Stimulated activated naive B cell treated with anti-CD40 and anti-IgM and Interleukin-4, amounts not matched to agents 10 μg/mL and 1 μg/mL and 100 μg/mL, for 72 hours (primary cell): ENCODE measurements around the gene PNCK.

Source experiments
- ATAC-seq, 2 donors: fragments of 150-1000 bp; cut with Tn5 transposase; replicated peaks; 2 replicates each; pipeline ENCODE4 v1.10.0; 2021; ENCODE audit warnings: moderate library complexity in 1 of 2
- DNase-seq: peaks from one replicate; pipeline ENCODE4 v3.0.0; 2021
- H3K27ac Mint-ChIP-seq: one replicate; pipeline ENCODE4 v1.8.0; 2022; ENCODE audit warnings: mild to moderate bottlenecking, mixed read lengths
- H3K27me3 Mint-ChIP-seq, 2 donors: one replicate each; pipeline ENCODE4 v1.8.0; 2022; ENCODE audit warnings: mixed read lengths in 2 of 2
- H3K36me3 Mint-ChIP-seq, 2 donors: one replicate each; pipeline ENCODE4 v1.8.0; 2022; ENCODE audit warnings: mixed read lengths in 2 of 2, mild to moderate bottlenecking in 1 of 2
- H3K4me1 Mint-ChIP-seq, 2 donors: one replicate each; pipeline ENCODE4 v1.8.0; 2022; ENCODE audit warnings: mixed read lengths in 2 of 2, mild to moderate bottlenecking in 1 of 2
- H3K4me3 Mint-ChIP-seq, 2 donors: one replicate each; pipeline ENCODE4 v1.8.0; 2022; ENCODE audit warnings: mild to moderate bottlenecking in 2 of 2, mixed read lengths in 2 of 2, moderate library complexity in 1 of 2
- H3K9me3 Mint-ChIP-seq, 2 donors: one replicate each; pipeline ENCODE4 v1.8.0; 2022; ENCODE audit warnings: mixed read lengths in 2 of 2, mild to moderate bottlenecking in 1 of 2

Gene PNCK

DNA sequence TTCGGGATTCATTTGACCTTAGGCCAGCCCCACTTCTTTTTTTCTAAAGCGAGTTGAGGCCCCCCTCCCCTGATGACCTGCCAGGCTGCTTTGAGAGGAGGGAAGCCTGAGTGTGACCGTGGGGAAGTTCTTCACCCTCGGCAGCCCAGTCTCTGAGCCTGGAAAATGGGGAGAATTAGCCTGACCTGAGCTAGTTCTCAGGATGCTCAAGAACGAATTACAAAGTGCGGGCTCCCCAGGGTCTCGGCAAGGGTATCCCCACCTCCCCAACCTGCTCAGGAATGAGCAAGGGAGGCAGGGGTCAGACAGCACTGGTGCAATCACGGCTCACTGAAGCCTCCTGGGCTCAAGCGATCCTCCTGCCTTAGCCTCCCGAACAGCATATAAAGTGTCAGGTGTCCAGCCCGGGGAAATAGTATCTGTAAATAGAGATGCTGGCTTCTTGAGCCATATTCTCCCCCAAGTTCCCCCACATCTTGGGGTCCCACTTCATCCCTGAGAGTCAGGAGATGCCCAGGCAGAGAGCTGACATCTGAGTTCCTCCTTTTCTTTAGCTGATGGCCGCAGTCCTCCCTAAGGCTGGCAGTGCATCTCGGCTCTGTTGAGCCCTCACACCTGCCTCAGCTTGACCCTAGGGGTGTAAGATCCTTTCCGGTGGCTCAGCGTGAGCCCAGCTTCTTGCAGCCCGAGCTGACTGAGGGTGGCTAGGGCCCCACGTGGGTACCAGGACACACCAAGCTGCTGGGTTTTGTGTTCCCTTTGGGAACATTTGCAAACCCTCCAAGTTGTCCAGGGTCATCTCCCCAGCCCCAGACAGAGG is 25.0 kb downstream of the PNCK start:
- Mint-ChIP-seq H3K27me3 (peaks cover 20 to 24% of the 10 kb centered on the region in 2 donors), H3K36me3 (no peaks in the 10 kb centered on the region), H3K4me3 (no peak overlapping the region)

DNA sequence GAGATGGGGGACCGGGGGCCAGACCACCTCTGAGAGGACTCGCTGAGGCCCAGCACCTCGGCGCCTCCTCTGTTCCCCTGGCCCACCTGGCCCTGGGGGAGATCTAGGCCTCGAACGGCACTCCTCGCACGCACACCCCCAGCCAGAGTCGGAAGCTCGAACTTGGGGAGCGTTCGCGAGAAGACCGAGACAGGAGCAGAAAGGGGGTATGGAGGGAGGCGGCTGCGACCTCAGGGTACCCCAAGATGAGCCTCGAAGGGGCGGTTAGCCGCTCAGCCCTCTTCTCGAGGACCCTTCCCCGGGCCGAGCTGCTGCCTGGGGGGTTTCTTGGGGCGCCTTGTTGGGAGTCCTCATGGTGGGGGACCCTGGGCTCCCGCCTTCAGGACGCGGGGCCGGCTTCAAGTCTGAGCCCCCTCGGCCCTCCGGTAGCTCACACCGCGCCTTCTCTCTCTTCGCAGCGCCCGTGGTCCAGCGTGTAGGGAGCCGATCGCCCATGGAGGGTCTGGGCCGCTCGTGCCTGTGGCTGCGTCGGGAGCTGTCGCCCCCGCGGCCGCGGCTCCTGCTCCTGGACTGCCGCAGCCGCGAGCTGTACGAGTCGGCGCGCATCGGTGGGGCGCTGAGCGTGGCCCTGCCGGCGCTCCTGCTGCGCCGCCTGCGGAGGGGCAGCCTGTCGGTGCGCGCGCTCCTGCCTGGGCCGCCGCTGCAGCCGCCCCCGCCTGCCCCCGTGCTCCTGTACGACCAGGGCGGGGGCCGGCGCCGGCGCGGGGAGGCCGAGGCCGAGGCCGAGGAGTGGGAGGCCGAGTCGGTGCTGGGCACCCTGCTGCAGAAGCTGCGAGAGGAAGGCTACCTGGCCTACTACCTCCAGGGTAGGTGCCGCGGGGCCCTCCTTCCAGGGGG is 25.9 kb downstream of the PNCK start:
- H3K27ac Mint-ChIP-seq = no peak overlapping the region
- no peak overlapping the region for H3K4me3 Mint-ChIP-seq
- no peak for ATAC-seq
- no peaks in the 10 kb centered on the region for H3K36me3 Mint-ChIP-seq
- no peak for DNase-seq
- H3K27me3 Mint-ChIP-seq = peaks cover 29 to 32% of the 10 kb centered on the region in 2 donors
- H3K4me1 Mint-ChIP-seq = peaks cover 7 to 13% of the 10 kb centered on the region in 2 donors
- H3K9me3 Mint-ChIP-seq = no peaks in the 10 kb centered on the region

More for the DNA sequence above, 25.0 kb downstream of the PNCK start:
- peaks cover under 1 to 4% of the 10 kb centered on the region in 2 donors for H3K4me1 Mint-ChIP-seq
- no peak overlapping the region for H3K27ac Mint-ChIP-seq
- ATAC-seq (no peak), DNase-seq (no peak)
- H3K9me3 Mint-ChIP-seq = peaks cover 0 to 1% of the 10 kb centered on the region in 2 donors

DNA sequence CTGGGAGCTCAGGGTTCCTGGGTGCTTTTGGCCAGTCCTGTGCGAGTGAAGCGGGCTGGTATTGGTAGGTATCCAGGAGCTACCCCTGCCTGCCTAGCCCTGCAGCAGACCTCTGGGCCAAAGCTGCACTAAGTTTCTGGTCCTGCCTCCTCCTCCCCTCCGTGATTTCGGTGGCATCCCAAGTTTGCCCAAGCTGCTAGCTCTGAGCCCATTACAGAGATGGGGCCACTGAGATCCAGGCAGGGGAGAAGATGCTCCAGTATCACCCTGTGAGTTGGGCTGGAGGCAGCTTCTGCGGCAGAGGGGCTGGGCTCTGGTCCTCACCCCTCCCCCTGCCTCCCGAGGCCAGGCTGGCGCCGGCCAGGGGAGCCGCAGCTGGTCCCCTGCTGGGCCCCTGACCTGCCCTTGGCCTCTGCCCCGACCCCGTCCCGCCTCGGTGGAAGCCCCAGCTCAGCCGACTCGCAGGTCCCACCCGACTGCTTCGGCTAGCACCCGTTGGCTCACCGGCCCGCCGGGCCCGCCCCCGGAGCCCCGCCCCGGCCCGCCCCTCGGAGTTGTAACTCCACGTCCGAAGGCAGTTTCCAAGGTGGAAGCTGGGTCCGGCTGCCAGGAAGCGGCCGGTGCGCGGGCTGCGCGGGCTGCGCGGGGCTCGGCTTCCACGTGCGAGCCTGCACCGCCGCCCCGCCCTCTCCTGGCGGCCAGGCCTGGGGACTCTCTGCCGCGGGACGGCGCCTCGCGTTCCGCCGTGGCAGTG is 26.8 kb downstream of the PNCK start, which contains the start of gene DUSP9:
TSS of gene DUSP9 (plus strand) at position 584 of the 754 bp plus-strand sequence. CDS start 751 bp downstream, outside the sequence.
- H3K27me3 Mint-ChIP-seq = peaks cover 28 to 32% of the 10 kb centered on the region in 2 donors
- no peaks in the 10 kb centered on the region for H3K9me3 Mint-ChIP-seq
- H3K4me3 Mint-ChIP-seq = peak within 1 kb of the TSS in 1 of 2 donors; percentile 28
- H3K27ac Mint-ChIP-seq = no peak within 1 kb of the TSS
- H3K4me1 Mint-ChIP-seq = peaks cover 9 to 18% of the 10 kb centered on the region in 2 donors
- DNase-seq (no peak), ATAC-seq (no peak)
- H3K36me3 Mint-ChIP-seq = no peaks in the 10 kb centered on the region

DNA sequence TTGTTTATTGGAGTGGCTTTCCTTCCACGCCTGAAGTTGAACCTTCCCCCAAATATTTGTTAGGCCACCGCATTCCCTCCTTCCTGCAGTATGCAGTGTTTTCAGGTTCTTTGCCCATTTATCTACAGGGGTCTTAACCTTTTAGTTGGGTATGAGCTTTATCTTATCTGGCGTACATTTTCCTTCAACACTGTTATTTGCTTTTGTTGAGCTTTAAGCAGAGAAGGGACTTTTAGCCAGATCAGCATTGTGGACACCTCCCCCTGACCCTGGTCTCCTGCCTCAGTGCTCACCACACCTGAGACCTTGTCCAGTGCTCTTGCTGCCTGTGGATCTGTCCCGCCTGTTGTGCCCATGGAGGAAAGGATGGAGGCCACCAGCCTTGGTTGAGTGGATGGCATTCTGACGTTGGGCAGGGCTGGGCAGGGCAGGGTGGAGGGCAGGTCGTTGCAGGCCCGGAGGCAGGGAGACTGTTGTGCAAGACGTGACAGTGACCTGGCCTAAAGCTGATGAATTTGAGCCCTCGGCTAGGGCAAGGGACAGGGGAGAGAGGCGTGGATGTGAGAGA is 27.6 kb downstream of the PNCK start:
- no peaks in the 10 kb centered on the region for H3K36me3 Mint-ChIP-seq
- ATAC-seq (no peak), DNase-seq (no peak)
- H3K27me3 Mint-ChIP-seq = peaks cover 31 to 35% of the 10 kb centered on the region in 2 donors
- H3K27ac Mint-ChIP-seq = no peak overlapping the region
- no peaks in the 10 kb centered on the region for H3K9me3 Mint-ChIP-seq
- peak overlapping the region in 1 of 2 donors; percentile 28 for H3K4me3 Mint-ChIP-seq
- peaks cover 9 to 24% of the 10 kb centered on the region in 2 donors for H3K4me1 Mint-ChIP-seq

- no peaks in the 10 kb centered on the region for H3K36me3 Mint-ChIP-seq
- DNase-seq = no peak
- no peaks in the 10 kb centered on the region for H3K9me3 Mint-ChIP-seq
- peaks cover 12 to 29% of the 10 kb centered on the region in 2 donors for H3K4me1 Mint-ChIP-seq
- peaks cover 36 to 40% of the 10 kb centered on the region in 2 donors for H3K27me3 Mint-ChIP-seq
- H3K4me3 Mint-ChIP-seq = peak overlapping the region in 1 of 2 donors; percentile 19
- H3K27ac Mint-ChIP-seq = no peak overlapping the region
- ATAC-seq = no peak
These were observed 28.5 kb downstream of the PNCK start for GRCh38 chrX:153645151-153645550.

DNA sequence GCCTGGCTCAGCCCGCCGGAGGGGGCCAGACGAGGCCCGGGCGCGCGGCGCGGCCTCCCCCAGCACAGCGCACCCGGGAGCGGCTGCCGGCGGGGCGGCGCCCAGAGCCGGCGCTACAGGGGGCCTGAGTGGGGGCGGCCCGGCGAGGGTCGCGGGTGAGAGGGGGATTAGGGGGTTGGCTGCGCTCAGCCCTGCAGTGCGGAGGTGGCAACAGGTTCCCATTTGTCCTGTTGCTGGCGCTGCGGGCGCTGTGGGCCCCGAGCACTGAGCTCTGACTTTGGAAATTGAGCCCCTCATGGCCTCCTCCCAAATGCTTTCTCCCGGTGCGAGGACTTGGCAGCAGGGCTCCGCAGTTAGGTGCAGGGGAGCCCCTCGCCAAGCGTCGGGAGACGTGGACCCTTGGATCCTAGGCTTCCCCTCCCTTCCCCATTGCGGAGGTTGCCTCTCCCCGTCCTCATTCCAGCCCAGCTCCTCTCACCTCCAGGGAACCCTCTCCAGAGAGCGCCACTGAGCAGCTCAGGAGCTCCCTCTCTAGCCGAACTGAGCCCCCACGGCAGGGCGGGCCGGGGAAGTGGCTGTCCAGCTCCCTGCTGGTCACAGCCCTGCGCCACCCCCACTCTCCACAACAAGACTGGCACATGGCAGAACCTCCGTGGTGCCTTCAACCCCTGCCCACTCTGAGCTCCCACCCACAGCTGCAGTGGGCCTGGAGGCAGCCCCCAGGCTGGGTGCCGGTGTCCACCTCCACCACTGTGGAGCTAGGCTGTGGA is 29.1 kb downstream of the PNCK start:
- H3K27me3 Mint-ChIP-seq = peaks cover 36 to 40% of the 10 kb centered on the region in 2 donors
- no peaks in the 10 kb centered on the region for H3K36me3 Mint-ChIP-seq
- DNase-seq (no peak), ATAC-seq (peak; percentile 20 to 32)
- H3K27ac Mint-ChIP-seq = no peak overlapping the region
- H3K4me1 Mint-ChIP-seq = peaks cover 12 to 29% of the 10 kb centered on the region in 2 donors
- H3K4me3 Mint-ChIP-seq = peak overlapping the region; percentile 10 to 19
- H3K9me3 Mint-ChIP-seq = no peaks in the 10 kb centered on the region

DNA sequence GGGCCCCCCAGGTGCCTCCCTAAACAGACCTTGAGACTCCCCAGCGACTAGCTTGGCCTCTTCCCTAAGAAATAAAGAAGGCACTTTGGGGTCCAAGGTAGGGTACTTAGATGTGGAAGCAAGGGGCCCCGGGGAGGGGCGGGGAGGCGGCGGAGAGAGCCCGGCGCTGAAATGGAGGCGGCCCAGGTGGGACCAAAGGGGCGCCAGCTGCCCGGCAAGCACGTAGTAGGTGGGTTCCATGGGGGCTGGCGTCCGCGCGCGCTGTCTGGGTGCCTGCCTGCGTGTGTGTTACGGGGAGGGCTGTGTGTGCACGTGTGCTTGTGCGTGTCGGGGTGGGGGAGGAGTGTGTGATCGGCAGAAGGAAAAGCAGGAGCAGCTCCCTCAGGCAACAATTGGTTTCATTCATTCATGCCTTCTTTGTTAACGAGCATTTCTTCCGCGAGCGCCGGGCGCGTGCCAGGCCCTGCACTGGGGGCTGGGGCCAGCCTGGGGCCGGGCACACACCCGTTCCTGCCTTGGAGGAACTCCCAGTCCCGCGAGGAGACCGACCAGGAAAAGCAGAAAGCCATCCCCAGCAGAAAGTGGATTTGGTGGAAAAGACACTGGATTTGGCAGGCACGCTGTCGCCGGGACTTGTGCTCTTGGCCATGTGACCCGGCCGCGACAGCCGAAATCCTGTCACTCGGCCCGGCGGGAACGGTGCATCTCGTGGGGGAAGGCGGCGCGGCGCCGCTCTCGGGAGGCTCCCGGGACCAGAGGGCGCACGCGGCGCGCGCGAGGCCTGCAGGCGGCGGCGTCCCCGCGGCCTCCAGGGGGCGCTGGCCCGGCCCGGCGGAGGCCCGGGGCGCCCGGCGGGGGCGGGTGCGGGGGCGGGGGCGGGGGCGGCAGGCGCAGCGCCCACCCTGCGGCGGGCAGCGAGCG is 29.9 kb downstream of the PNCK start:
- H3K4me1 Mint-ChIP-seq = peaks cover 12 to 29% of the 10 kb centered on the region in 2 donors
- H3K27me3 Mint-ChIP-seq = peaks cover 36 to 47% of the 10 kb centered on the region in 2 donors
- H3K9me3 Mint-ChIP-seq = no peaks in the 10 kb centered on the region
- no peak for DNase-seq
- peak; percentile 33 to 51 for ATAC-seq
- no peaks in the 10 kb centered on the region for H3K36me3 Mint-ChIP-seq
- peak overlapping the region in 1 of 2 donors; percentile 78 for H3K4me3 Mint-ChIP-seq
- no peak overlapping the region for H3K27ac Mint-ChIP-seq

DNA sequence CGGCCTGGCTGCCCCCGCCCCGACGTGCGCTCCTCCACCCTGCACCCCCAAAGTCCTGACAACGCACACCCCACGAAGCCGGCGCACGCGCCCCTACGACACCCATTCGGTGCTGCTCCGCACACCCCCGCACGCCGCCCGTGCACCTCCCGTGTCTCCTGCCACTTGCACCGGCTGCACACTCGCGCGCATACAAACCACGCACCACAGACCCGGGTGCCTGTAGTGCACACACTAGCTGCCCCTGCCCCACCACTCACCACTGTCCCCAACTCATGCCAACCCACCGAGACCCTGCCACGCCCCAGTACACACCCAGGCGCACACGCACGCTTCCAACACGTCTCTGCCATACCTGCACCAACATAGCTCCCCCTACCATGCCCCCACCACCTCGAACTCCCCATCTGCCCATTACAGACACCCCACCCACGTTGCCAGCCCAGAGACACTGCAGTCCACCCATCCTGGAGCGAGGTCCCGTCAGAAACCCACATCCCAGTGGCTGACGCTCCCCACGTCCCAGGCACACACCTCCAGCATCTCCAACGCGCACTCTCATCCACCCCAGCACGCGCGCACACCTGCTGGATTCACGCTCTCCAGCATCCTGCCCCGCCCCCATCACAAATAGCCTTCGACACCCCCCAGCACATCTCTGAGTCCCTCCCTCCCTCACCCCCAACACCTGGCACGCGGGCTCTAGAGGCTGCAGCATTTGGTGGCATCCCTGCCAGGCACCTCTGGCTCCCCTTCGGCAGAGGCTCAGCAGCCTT is 30.8 kb downstream of the PNCK start:
- no peaks in the 10 kb centered on the region for H3K36me3 Mint-ChIP-seq
- no peak for DNase-seq
- H3K27ac Mint-ChIP-seq = peak overlapping the region; percentile 53
- H3K9me3 Mint-ChIP-seq = no peaks in the 10 kb centered on the region
- ATAC-seq = no peak
- peaks cover 12 to 29% of the 10 kb centered on the region in 2 donors for H3K4me1 Mint-ChIP-seq
- H3K27me3 Mint-ChIP-seq = peaks cover 36 to 49% of the 10 kb centered on the region in 2 donors
- peak overlapping the region; percentile 78 to 81 for H3K4me3 Mint-ChIP-seq

DNA sequence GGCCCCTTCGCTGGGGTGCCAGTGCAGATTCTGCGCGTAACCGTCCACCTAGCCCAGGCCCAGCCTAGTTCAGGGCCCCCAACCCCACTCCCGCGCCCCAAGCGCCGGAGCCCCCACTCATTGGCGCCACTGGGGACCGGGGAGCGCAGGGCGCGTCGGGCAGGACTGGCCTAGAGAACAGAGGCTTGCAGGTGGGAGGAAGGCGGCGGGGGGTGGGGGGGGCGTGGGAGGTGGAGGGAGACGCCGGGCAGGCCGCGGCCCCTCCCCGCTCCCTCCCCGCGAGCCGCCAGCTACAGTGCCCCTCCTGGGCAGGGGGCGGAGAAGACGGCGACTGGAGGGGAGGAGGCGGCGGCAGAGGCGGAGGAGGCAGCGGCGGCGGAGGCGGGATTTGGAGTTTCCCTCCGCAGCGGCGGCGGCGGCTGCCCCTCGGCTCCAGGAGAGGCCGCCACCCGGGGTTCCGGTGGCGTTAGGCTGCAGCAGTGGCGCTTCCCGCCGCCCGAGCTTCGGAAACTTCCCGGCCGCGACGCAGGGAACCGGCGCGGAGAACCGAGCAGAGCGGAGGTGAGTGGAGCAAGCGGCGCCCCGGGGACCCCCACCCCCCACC is 31.5 kb downstream of the PNCK start:
- ATAC-seq = peak in 1 of 2 donors; percentile 31

DNA sequence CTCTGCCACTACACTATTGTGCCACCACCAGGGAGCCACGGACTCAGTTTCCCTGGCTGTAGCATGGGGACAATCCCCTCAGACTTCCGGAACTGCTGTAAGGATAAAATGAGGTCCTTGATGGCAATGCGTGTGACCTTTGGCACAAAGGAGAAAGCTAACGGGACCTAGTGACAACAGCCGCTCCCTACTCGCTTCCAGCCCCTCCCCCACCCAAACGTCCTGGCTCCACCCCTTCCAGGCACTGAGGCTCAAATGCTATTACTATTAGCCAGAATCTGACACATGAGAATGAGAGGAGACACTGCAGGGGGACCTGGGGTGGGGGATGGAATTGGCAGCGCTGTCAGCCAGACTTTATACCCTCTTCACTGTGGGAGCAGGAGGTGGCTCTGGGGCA is 32.0 kb downstream of the PNCK start:
- H3K27ac Mint-ChIP-seq = no peak overlapping the region
- H3K27me3 Mint-ChIP-seq = peaks cover 36 to 49% of the 10 kb centered on the region in 2 donors
- H3K4me1 Mint-ChIP-seq = peaks cover 12 to 29% of the 10 kb centered on the region in 2 donors
- DNase-seq (no peak), ATAC-seq (peak in 1 of 2 donors; percentile 9)
- no peaks in the 10 kb centered on the region for H3K36me3 Mint-ChIP-seq
- peak overlapping the region in 1 of 2 donors; percentile 35 for H3K4me3 Mint-ChIP-seq
- H3K9me3 Mint-ChIP-seq = no peaks in the 10 kb centered on the region

More for the DNA sequence above, 31.5 kb downstream of the PNCK start:
- H3K4me3 Mint-ChIP-seq = peak overlapping the region in 1 of 2 donors; percentile 81
- no peak for DNase-seq
- H3K9me3 Mint-ChIP-seq = no peaks in the 10 kb centered on the region
- peaks cover 36 to 49% of the 10 kb centered on the region in 2 donors for H3K27me3 Mint-ChIP-seq
- no peaks in the 10 kb centered on the region for H3K36me3 Mint-ChIP-seq
- H3K27ac Mint-ChIP-seq = no peak overlapping the region
- H3K4me1 Mint-ChIP-seq = peaks cover 12 to 29% of the 10 kb centered on the region in 2 donors
